UCSD-AML1 (cell line): Measurements from ENCODE around the gene ANKS3.

Source experiments
- DNase-seq: peaks from one replicate; lab custom pipeline; 2025; ENCODE audit not compliant: unreplicated experiment; lab: John Stamatoyannopoulos, UW

ANKS3 gene

GRCh38 chr16:4651827-4652226 is 82.2 kb downstream of the ANKS3 start:
- DNase-seq = no peak

- peak; percentile 82 for DNase-seq
These were observed 83.5 kb downstream of the ANKS3 start for GRCh38 chr16:4650443-4651074.

- DNase-seq = no peak
These were observed 84.2 kb downstream of the ANKS3 start for GRCh38 chr16:4649744-4650442.

GRCh38 chr16:4648917-4649316 is 85.2 kb downstream of the ANKS3 start:
- no peak for DNase-seq

GRCh38 chr16:4647644-4647980 is 86.5 kb downstream of the ANKS3 start:
- no peak for DNase-seq

GRCh38 chr16:4646773-4647643 is 87.1 kb downstream of the ANKS3 start:
- DNase-seq = no peak
